ENCODE measurements around the gene PKMYT1.

PKMYT1 gene

DNA sequence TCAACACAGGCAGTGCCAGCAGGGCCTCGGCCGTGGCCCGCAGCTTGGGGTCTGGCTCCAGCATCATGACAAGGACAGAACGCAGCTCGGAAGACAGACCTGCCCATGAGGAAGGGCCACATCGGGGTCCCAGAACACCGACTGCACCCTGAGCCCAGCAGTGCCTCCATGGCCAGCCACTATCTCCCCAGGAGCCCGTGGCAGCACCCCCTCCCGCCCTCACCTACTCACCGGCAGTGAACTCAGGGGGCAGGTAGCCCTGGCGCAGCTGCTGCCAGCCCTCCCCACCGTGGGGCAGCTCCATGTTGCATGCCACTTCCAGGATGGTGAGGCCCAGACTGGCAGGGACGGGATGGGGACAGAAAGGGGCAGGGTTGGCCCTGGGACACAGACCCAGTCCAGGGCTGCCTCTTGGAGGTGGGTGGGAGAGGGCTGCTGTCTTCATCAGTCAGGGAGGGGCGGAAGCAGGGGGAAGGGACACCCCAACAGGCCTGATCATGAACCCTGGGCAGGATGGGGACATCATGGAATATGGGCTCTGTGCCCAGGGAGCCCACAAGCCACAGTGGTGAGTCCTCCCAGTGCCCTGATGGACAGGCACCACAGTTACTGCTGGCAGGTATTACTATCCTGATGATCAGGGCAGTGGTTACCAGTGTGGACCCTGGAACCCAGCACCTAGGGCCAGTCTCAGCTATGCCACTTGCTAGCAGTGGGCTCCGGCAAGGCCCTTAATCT, 5.8 kb downstream of the PKMYT1 start:
- DNase-seq (ENCODE audit: low read depth in 1 of 2, low spot score in 1 of 2), result no peak

- DNase-seq (ENCODE audit: low read depth in 1 of 2, low spot score in 1 of 2), result no peak
These were observed 6.5 kb downstream of the PKMYT1 start for GRCh38 chr16:2973605-2974318.

GRCh38 chr16:2973093-2973492, 7.2 kb downstream of the PKMYT1 start:
- DNase-seq (ENCODE audit: low read depth in 1 of 2, low spot score in 1 of 2), result no peak

GRCh38 chr16:2971985-2972784, 8.1 kb downstream of the PKMYT1 start:
- DNase-seq (ENCODE audit: low read depth in 1 of 2, low spot score in 1 of 2), result no peak

- no peak for DNase-seq (ENCODE audit: low read depth in 1 of 2, low spot score in 1 of 2)
These were observed 8.9 kb downstream of the PKMYT1 start for GRCh38 chr16:2971134-2971984.

DNA sequence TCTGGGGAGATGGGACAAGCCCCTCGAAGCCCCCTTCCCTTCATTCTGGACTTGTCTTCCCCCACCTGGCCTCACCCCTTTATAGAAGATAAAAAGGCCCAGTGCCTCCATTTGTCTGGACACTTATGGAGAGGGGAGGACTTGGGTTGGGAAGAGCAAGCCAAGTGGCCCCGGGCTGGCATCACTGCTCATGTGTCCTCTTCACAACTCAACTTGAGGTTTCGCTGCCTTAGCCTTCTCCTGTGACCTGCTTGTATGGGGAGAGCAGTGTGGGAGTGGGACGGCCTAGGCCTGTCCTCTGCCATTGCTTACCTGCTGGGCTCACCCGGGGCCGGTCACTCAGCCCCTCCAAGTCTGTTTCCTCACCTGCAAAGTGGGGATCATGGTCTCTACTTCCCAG, 9.7 kb downstream of the PKMYT1 start:
- DNase-seq (ENCODE audit: low read depth in 1 of 2, low spot score in 1 of 2), result no peak

- DNase-seq (ENCODE audit: low read depth in 1 of 2, low spot score in 1 of 2), result peak; percentile 55 to 59
These were observed 10.4 kb downstream of the PKMYT1 start for GRCh38 chr16:2969545-2970521.

DNA sequence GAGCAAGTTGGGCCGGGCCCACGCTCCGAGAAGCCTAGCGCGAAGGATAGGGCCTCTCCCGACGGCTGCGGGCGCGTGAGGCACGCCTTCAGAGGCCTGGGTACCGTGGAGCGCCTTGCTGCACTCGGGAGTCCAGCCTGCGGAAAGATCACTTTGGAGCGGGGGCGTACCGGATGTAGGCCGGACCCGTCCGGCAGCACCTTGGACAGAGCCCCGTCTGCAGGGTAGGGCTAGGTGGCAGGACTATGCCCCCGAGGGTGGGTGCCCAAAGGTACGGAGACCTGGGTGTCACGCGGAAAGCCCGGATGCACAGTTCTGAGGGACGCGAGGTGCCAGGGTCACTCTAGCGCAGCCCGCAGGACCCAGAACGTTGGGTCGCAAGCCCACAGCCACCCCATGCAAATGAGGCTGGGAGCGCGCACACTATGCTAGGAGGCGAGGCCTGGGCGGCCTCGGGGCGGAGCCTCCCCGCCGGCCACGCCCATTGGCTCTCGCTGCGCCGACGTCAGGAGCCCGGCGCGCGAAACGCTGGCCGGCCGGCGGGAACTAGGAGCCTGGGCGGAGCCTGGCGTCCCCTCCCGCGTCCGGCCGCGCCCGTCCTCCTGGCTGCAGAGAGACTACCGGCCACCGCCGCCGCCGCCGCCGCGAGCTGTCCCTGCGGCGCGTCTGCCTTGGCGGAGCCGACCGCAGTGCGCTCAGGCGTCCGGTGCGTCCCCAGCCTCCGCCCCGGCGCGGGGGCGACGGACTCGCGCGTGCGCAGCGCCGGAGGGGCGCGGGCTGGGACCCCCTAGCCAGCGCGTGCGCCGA, 11.3 kb downstream of the PKMYT1 start, which contains the start of gene PAQR4:
PAQR4 (plus strand) TSS at position 611 of the 807 bp plus-strand sequence. CDS start 327 bp downstream, outside the sequence.
- DNase-seq (ENCODE audit: low read depth in 1 of 2, low spot score in 1 of 2), result peak; percentile 59 to 64

- DNase-seq (ENCODE audit: low read depth in 1 of 2, low spot score in 1 of 2), result no peak
These were observed 11.9 kb downstream of the PKMYT1 start for GRCh38 chr16:2968368-2968737.

DNA sequence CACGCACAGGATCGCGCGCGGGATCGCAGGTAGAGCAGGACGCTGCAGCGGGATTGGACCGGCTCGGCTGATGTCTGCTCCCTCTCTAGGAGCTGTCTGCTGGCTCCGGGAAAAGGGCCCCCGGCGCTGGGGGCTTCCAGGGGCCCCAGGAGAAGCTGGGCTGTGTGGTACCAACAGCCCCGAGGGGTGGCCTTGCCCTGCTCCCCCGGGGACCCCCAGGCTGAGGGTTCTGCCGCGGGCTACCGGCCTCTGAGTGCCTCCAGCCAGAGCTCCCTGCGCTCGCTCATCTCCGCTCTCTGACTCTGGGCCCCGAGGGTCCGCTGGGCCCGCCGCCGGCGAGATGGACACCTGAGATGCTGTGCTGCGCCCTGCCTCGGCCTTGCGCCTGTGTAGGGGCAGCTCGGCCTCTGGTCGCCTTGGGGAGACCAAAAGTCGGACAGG, 12.5 kb downstream of the PKMYT1 start:
- DNase-seq (ENCODE audit: low read depth in 1 of 2, low spot score in 1 of 2), result no peak

DNA sequence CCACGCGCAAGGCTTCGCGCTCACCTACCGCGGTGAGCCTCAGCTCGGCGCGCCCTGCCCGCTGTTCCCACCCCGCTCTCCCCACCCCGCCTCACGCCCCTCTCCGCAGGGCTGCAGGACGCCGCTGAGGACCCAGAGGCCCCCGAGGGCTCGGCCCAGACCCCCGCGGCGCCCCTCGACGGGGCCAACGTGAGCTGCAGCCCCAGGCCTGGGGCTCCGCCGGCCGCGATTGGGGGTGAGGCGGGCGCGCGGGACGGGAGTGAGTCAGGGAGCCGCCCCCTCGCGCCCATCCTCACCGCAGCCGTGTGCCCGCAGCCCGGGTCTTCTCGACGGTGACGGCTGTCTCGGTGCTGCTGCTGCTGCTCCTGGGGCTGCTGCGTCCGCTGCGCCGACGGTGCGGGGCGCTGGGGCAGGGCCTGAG, 13.0 kb downstream of the PKMYT1 start:
- DNase-seq (ENCODE audit: low read depth in 1 of 2, low spot score in 1 of 2), result no peak

- no peak for DNase-seq (ENCODE audit: low read depth in 1 of 2, low spot score in 1 of 2)
These were observed 13.4 kb downstream of the PKMYT1 start for GRCh38 chr16:2966808-2967191.

DNA sequence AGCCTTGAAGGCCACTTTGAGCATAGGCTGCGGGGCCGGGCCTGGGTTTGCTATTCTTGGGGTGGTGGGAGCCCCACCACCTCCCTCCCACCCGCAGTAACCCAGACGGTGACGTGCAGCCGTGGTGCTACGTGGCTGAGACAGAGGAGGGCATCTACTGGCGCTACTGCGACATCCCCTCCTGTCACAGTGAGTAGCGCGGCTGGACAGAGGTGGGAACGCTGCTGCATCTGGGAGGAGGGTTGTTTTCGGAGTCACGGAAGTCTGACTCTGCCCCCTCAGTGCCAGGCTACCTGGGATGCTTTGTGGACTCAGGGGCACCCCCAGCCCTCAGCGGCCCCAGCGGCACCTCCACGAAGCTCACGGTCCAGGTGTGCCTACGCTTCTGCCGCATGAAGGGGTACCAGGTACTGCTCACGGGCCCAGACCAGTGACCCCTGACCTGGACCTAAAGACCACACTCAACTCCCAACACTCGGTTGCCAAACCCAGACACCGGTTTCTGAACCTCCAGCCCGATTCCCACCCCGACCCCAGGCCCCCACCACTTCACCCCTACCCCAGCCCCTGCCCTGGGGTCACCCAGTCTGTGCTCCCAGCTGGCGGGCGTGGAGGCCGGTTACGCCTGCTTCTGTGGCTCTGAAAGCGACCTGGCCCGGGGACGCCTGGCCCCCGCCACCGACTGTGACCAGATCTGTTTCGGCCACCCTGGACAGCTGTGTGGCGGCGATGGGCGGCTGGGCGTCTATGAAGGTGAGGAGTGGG, 14.0 kb downstream of the PKMYT1 start:
- no peak for DNase-seq (ENCODE audit: low read depth in 1 of 2, low spot score in 1 of 2)

- peak in 1 of 2 donors; percentile 26 for DNase-seq (ENCODE audit: low read depth in 1 of 2, low spot score in 1 of 2)
These were observed 15.5 kb downstream of the PKMYT1 start for GRCh38 chr16:2964475-2965336.

GRCh38 chr16:2963723-2964474, 16.3 kb downstream of the PKMYT1 start, which contains the start of gene KREMEN2:
Gene KREMEN2 (plus strand): TSS chr16:2964275. CDS start chr16:2964521, 246 bp downstream.
- DNase-seq (ENCODE audit: low read depth in 1 of 2, low spot score in 1 of 2), result peak in 1 of 2 donors; percentile 10

DNA sequence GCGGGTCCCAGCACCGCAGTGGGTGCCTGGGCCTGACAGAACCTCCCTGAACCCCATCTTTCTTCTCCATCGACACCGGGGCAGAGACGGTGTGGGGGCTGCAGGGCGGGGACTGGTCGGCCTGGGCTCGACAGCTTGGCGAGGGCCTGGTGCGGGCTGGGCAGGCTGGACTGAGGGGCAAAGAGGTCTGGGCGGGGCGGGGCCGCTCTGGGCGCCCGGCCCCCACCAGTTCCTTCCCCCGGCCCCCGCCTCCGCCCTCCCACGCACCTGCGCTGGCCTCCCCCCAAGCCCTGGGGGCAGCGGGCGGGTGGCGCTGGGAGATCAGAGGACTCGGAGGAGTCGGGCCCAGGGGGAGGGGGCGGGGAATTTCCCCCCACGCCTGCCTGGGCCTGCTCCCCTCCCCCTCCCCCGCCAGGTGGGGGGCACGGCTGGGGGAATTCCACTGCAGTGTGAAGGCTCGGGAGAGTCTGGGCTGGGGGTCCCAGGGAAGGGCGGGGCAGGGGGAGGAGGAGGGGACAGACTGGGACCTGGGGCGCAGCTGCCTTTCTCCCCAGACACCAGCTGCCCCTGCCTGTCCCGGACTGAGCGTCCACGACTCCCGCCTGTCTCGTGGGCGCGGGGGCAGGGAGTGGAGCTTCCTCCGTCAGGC, 17.0 kb downstream of the PKMYT1 start:
- no peak for DNase-seq (ENCODE audit: low read depth in 1 of 2, low spot score in 1 of 2)
